ENCODE measurements around the gene GMFB. TPM values are rescaled to one million over a fixed set of nuclear protein-coding genes. Genes with fewer than 3 reads are reported as not detected.

The GMFB gene
- total and polyA plus RNA-seq, 2 donors (not counting 3 experiments of a cell fraction or from before 2014, with no cell fraction given): 10.1 to 52.0 TPM

DNA sequence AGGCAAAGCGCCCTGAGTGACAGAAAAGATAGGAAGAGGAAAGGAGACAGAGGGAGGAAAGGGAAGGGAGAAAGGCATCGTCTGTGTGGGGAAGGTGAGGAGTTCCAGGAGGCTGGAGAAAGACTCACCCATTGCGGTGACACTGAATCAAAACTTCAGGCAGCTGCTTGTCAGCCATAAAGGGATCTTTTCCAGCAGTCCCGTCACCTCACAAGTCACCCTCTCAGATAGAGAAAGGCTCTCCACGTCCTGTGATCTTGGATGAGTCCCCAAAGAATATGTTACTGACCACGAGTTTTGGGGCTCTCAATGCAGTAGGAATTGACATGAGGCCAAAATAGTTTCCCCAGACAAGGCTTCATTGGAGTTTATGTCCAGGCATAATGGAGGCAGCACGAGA, 9.8 kb upstream of the GMFB start:
- no peak for FAIRE-seq
- ChIA-PET POLR2A (no interaction called here), CTCF (no interaction called here)
- H2AFZ ChIP-seq (ENCODE audit: low read depth, low read length): no peak overlapping the region
- intact Hi-C loops (cut with micrococcal nuclease) (no loop called here), dilution Hi-C loops (cut with MboI; ENCODE audit: extremely low pct_ligation_motif_present, low sequenced_read_pairs) (no loop called here)
- no TSS peak for BruUV-seq (replicated peaks)
- no peak overlapping the region for H3K27ac ChIP-seq (ENCODE audit: insufficient read depth, low read depth, low read length)
- no peak for DNase-seq (ENCODE audit: low read depth, low spot score)
- H3K9me3 ChIP-seq (replicated peaks; ENCODE audit: control insufficient read depth, insufficient read depth, low read length): no peaks in the 10 kb centered on the region
- H3K4me1 ChIP-seq (ENCODE audit: control insufficient read depth, extremely low read depth, insufficient read depth, low read length): peaks cover 3% of the 10 kb centered on the region
- H3K4me2 ChIP-seq (ENCODE audit: insufficient read depth, low read length): no peak overlapping the region
- no peak for TF ChIP-seq POLR2AphosphoS5 (IDR thresholded peaks at IDR 0.05; ENCODE audit: insufficient read depth, low read depth, low read length)
- no peak for TF ChIP-seq JUN (IDR thresholded peaks at IDR 0.05; ENCODE audit: borderline replicate concordance, insufficient read depth, insufficient read length, low read depth)
- no peak for TF ChIP-seq FOS (IDR thresholded peaks at IDR 0.05; ENCODE audit: borderline replicate concordance, insufficient read depth, low read length)
- no peak for TF ChIP-seq EZH2 (IDR thresholded peaks at IDR 0.05; ENCODE audit: borderline replicate concordance, low read depth, low read length, severe bottlenecking)
- no peak for TF ChIP-seq GATA2 (IDR thresholded peaks at IDR 0.05; ENCODE audit: insufficient read depth, insufficient read length, low read depth, low read length)
- TF ChIP-seq, protein P1, sequence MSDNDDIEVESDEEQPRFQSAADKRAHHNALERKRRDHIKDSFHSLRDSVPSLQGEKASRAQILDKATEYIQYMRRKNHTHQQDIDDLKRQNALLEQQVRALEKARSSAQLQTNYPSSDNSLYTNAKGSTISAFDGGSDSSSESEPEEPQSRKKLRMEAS (IDR thresholded peaks at IDR 0.05; ENCODE audit: insufficient read depth, insufficient read length): no peak
- no peak for TF ChIP-seq POLR2A (IDR thresholded peaks at IDR 0.05; ENCODE audit: low read depth, low read length)
- TF ChIP-seq MYC (IDR thresholded peaks at IDR 0.05; ENCODE audit: low read depth, low read length): no peak
- TF ChIP-seq, protein P2, sequence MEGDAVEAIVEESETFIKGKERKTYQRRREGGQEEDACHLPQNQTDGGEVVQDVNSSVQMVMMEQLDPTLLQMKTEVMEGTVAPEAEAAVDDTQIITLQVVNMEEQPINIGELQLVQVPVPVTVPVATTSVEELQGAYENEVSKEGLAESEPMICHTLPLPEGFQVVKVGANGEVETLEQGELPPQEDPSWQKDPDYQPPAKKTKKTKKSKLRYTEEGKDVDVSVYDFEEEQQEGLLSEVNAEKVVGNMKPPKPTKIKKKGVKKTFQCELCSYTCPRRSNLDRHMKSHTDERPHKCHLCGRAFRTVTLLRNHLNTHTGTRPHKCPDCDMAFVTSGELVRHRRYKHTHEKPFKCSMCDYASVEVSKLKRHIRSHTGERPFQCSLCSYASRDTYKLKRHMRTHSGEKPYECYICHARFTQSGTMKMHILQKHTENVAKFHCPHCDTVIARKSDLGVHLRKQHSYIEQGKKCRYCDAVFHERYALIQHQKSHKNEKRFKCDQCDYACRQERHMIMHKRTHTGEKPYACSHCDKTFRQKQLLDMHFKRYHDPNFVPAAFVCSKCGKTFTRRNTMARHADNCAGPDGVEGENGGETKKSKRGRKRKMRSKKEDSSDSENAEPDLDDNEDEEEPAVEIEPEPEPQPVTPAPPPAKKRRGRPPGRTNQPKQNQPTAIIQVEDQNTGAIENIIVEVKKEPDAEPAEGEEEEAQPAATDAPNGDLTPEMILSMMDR (IDR thresholded peaks at IDR 0.05; ENCODE audit: extremely low read depth in 1 of 2, insufficient read depth in 1 of 2, low read depth in 1 of 2, low read length in 2 of 2): no peak
- H3K4me3 ChIP-seq (replicated peaks in 1 of 3; ENCODE audit: insufficient read depth in 1 of 3, low read depth in 1 of 3, low read length in 3 of 3): no peak overlapping the region
- no peaks in the 10 kb centered on the region for H3K9me1 ChIP-seq (replicated peaks; ENCODE audit: control insufficient read depth, extremely low read depth, insufficient read depth, low read length)
- H3K9ac ChIP-seq (replicated peaks; ENCODE audit: extremely low read depth, insufficient read depth, low read length): no peak overlapping the region
- H4K20me1 ChIP-seq (replicated peaks; ENCODE audit: control insufficient read depth, extremely low read depth, insufficient read depth, low read length): no peaks in the 10 kb centered on the region
- no peaks in the 10 kb centered on the region for H3K79me2 ChIP-seq (ENCODE audit: control insufficient read depth, insufficient read depth, low read length)
- H3K36me3 ChIP-seq (ENCODE audit: control insufficient read depth in 2 of 2, extremely low read depth in 1 of 2, insufficient read depth in 2 of 2, low read length in 2 of 2): no peaks in the 10 kb centered on the region
- H3K27me3 ChIP-seq (ENCODE audit: control insufficient read depth in 2 of 2, insufficient read depth in 2 of 2, low read length in 2 of 2): peaks cover 0 to 8% of the 10 kb centered on the region in 2 experiments
